Left renal pelvis (tissue), 4 donors: ENCODE results near the gene FRMPD4. TPM values are rescaled to one million over a fixed set of nuclear protein-coding genes. Genes with fewer than 3 reads are reported as not detected.

Experiments
- DNase-seq, 4 donors: peaks; one replicate each; pipeline ENCODE4 v3.0.0-alpha.2; 2013; ENCODE audit warnings: low read depth in 4 of 4, low spot score in 3 of 4
- polyA plus RNA-seq, 4 donors: library from polyadenylated mRNA; unstranded; fragments of 120-200 nt; gene quantifications; one replicate each; pipeline ENCODE4 v1.2.1, GENCODE V29; 2013; ENCODE audit not compliant: insufficient read length in 4 of 4

FRMPD4 gene
- polyA plus RNA-seq, 4 donors, result 0.09 to 0.34 (median 0.15) TPM

DNA sequence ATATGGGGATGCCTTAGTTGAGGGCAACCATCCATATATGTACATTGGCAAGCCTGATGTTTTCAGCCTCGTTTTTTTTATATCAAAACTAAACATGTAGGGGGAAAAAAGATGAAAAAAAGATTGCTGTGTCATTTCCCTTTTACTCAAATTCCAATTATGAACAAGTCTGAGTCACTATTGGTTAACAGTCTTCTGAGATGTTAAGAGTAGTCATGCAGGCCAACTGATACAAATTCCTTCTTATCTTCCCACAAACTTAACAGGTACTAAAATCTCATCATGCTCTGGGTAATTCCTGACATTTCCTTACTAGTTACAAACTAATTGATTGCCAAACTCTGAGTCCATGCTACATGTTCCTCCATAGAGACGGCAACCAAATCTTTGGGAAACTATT, 222.1 kb downstream of the FRMPD4 start:
- no peak for DNase-seq

DNA sequence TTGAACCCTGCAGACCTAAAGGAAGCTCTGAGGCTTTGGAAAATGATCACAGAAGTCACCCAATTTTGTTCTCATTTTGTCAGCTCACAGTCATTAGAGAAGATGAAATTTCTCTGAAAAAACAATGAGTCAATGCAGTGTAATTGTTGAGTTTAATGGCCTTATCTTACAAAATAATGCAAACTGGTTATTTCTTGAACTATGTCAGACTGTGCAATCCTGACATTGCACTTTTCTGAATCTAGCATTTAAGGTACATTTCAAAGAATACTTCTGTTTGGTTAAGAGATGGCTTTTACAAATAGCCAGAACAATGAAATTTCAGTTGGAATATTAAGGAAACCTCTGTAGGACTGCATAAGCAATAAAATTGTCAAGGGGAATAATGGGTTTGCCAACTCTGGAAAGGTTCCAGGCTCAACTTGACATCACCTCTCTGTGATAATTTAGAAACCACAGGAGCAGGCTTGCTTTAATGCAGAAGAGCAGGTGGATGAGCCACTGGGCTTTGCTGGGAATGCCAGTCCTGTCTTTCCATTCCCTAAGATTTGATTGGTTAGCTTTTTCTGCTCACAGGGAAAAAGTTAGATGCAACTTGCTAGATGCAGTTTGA, 222.8 kb downstream of the FRMPD4 start:
- DNase-seq, result no peak

DNA sequence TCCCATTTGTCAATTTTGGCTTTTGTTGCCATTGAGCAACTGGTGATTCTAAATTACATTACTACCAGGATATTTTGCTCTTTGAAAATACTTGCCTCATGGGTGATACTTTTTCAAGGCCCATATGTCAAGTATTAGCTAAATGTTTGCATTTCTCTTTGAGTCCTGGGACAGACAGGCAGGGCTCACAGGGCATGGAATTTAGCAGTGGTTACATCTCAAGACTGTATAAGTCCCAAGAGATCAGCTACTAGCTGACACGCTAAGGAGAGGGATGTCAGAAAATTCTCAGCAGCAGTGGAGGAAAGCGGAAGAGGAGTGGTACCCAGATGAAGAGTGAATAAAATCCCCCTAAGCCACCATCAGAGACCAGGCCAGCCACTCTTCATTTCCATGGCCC, 224.9 kb downstream of the FRMPD4 start:
- DNase-seq, result no peak

DNA sequence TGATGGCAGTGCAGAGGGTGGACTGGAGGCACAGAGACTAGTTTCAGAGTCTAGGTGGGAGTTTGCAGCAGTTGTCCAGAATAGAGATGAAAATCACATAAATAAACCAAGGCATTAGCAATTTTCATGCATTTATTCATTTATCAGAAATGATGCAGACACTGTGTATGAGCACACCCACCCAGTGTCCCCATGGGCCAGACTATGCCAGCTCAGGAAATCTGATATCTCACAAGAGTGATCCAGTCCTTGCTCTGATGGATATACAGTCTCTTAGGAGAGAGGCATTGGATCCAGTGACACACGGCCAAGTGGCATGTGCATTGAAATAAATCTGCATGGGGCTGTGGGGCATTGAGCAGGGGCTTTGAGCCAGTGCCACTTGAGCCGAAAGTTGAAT, 228.2 kb downstream of the FRMPD4 start:
- DNase-seq, result no peak

DNA sequence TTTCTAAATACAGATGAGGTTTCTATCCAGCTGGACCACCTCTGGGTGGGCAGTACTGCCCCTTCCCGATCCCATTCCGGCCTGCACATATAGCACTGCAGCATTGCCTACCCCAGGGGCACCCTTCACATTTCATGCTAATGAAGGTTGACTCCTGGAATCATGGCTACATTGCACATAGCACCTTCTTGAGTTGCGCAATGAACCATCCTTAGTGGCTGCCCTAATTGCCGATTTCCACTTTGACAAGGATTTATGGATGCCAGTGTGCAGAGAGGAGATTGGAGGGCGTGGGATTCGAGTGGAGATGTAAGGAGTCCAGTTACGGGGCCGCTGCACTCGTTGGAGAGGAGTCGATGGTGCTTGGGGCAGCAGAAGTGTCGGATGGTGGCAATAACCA, 229.0 kb downstream of the FRMPD4 start:
- DNase-seq, result no peak

DNA sequence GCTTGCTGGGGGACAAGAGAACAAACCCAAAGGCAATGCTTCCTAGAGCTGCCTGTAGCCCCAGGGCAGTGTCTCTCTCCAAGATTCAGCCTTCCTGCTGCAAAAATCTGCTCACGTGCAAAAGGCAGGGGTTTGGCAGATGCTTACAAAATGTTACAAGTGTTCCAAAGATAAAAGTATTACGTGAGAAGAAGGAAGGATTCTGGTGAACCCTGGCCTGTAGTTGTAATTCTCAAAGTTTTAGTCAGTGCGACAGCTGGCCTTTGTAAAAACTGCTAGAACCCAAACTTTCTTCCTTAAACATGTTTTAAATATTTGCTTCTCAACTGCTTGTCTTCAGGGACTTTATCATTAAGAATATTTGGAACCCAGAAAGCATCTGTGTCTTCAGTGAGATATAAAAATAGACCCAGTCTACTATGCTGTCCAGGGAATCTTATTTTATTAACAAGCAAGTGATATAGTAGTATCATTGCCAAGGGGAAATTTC, 232.3 kb downstream of the FRMPD4 start:
- DNase-seq, result no peak

DNA sequence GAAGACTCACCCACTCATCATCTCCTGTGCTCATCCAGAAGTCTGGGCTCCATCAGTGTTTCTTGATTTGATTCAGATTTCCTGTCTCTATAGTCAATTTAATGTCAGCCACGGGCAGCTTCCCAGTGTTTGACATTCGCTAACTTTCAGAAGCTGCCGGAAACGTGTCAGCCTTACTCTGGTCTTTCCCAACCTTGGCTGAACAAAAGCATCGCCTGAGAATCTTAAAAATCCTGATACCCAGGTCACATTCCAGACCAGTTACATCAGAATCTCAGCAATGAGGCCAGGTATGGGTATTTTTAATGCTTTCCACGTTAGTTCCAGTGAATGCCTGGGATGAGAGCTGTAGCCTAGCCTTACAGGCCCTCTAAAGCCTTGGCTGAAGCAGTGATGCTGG, 233.8 kb downstream of the FRMPD4 start:
- DNase-seq, result no peak

DNA sequence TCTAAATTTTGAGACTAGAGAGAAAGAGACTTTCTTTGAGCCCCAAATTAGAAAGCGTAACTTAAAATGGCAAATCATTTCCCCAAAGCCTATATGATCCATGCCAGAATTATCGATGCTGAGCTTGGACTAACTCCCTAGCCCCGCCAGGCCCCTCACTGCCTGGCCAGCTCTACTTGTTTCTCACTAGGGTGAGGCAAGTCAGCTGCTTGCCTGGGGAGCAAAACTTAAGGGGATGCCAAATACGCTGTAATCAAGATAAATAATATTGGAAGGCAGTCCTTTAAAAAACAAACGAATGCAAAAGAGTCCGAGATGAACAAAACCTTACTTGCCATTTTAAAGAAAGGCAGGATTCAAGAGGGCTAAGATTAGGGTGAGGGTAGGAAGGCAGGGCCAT, 236.0 kb downstream of the FRMPD4 start:
- no peak for DNase-seq

DNA sequence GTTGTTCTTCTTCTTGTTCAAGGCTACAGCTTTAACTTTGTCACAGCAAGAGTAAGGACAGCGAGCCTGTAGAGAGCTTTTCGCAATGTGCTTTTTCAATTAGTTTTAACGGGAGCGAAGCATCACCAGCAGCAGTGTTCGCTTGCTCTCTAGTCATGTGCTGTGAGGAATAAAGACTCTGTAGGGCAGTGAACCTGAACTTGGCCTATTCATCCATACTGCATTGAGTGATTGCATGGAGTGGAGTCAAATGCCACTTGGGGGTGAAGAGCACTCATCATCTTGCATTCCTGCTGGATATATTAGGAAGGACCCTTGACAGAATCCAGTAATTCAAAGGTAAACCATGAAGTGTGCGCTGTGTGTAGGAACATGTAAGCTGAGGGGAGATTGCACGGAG, 240.0 kb downstream of the FRMPD4 start:
- DNase-seq, result no peak

DNA sequence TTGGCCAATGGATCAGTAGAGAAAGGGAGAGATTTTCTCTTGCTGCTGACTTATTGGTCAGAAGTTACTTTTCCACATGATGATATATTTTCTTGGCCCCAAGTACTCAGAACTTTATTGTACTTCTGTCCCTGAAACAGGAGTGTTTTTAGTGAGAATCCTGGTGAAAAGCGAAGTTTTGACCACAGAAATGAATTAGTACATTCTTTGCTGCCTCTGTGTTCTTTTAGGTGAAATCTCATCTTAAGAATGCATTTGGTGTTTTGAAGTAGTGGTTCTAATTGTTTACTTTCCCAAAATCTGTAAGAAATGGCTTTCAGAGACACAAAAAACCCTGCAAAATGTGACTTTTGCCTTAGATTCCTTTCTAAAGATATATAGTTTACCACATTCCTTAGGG, 240.4 kb downstream of the FRMPD4 start:
- no peak for DNase-seq

DNA sequence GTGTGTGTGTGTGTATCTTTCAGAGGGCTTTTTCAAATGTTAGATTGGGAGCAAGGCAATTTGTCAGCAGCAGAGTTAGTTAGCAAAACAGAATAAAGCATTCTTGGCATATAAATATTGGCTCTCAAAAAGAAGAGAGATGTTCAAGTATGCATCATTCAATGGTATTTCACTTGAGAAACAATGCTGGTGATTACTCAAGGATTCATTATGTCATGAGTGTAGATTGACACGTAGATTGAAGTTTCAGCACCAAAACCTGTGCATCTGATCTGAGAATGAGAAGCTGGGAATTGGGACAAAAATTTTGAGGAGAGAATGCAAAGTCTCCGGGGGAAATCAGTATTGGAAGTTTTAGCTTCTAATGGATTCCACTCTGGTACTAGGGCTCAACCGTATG, 241.4 kb downstream of the FRMPD4 start:
- no peak for DNase-seq

DNA sequence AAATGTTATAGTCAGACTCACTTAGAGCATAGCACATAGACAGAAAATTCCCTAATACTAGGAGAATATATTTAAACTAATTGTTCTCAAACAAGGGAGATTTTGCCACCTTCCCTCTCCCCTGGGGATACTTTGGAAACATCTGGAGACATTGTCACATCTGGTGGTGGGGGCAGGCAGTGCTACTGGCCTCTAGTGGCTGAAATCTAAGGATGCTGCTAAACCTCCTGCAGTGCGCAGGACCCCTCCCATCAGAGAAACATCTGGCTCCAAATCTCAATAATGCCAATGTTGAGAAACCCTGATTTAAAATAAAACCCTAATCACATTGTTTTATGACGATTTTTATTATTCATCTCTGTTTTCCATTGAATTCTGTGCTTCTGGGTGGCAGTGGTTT, 244.9 kb downstream of the FRMPD4 start:
- no peak for DNase-seq

DNA sequence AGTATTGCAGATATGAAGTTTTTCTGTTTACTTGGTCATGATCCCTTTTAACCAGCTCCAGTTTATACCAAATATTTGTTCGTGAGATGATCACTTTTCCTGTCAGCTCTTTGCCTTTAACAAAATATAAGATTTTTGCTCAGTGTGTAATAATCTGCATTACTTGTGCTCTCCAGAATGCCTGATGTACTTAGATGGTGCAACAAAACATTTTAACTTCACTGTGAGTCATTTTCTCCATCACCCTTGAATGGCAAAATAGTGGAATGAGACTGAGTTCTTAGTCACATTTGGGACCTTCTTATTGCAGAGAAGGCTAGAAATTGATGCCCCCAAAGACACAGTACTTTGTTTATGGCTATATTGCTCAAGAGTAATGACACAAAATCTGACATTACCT, 252.0 kb downstream of the FRMPD4 start:
- no peak for DNase-seq

DNA sequence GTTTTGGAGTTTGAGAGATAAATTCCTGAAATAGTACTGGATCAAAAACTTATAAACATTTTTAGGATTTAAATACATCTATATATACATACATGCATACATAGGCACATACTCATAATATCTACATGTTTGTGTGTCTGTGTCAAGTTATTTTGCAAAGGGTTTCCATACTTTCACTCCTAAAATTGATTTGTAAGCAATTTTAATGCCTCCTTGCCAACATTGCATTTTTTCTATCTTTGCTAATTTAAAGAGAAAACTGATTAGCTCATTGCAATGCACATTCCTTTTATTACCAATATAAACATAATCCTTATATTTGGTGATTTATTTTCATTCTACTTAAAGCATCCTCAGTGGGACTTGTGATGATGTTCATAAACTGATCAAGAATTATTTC, 258.3 kb downstream of the FRMPD4 start:
- no peak for DNase-seq

DNA sequence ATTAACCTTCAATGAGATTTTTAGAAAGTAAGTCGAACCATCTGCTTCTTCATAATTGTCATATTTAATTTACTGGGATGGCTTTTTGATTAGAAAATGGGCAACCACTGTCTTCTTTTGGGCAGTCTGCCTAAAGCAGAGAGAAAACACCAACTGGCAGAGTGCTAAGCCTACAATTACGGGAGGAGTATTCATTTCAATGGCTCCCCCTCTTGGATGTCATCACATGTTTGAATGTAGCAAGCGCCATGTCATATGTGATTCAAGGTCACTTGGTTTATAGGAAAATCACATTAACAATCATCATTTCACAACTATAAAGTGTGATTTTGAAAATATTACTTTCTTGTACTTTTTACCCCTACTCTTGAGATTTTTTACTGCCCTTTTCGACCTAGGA, 261.9 kb downstream of the FRMPD4 start:
- no peak for DNase-seq

DNA sequence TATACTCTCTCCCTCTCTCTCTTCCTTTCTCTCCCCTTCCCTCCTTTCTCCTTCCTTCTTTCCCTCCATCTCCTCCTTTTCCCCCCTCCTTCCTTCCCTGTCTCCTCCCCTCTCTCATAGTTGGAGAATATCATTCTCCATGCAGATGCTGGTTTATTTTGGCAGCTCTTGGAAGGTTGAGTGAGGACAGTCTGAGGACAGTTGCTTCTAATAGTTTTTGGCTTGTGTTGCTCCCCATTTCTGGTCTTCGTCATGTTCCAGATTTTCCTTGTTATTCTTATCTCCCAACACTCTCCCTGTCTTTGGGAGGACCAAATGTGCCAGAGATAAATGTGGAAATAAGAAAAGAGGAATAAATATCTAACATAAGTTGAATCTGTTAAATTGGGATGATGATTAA, 263.0 kb downstream of the FRMPD4 start:
- no peak for DNase-seq

DNA sequence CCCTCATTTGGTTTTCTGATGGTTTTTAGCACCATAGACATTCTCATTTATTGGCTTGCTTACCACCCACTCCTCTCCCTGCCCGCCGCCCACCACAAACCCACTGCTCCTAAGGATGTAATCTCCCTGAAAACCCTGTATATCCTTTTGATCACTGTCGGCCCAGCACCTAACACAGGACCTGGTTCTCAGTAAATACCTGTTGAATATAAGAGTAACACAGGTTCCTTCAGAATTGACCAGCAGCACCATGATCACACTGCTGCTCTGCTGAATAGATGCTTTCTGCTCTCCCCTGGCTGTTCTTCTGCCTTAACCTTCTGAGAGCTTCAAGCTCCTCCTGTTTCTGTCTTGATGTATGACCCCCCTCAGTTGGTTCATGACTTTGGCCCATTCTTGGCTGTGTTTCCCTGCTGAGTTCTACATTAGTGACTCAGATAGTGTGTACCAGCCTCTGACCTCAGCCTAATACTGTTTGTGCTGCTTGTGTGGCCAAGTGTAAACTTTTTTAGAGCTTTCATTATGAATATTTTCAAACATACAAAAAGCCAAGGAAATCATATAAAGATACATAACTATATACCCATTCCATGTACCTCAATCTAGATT, 265.3 kb downstream of the FRMPD4 start:
- DNase-seq, result no peak

DNA sequence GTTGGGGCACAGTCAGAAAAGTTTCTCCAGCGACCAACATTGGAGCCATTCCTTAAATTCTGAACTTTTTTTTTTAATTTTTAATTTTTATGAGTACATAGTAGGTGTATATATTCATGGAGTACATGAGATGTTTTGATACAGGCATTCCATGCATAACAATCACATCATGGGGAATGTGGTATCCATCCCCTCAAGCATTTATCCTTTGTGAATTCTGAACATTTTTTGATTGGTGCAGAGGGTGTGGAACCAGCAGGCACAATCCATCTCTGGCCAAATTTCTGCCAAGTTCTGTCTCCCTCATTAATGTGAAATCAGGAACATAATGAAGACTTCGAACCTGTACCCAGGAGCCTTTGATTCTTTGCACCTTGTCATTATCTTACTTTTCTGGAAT, 267.0 kb downstream of the FRMPD4 start:
- no peak for DNase-seq

DNA sequence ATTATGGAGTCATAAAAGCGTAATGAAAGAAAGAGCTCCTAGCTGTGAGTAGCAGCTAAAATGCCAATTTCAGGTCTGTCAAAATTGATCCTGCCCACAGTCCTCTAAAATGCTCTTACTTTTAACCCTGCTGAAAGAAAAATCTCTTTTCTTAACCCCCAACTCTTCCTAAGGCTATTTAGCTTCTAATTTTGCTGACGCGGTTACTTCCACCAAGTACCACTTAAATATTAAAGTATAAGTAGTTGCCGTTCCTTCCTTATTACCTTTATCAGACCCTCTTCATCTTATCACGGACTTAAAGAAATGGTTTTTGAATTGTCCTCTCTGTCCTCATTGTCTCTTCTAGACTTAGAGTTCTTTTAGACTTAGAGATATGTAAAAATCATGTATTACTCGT, 272.2 kb downstream of the FRMPD4 start:
- DNase-seq, result no peak

DNA sequence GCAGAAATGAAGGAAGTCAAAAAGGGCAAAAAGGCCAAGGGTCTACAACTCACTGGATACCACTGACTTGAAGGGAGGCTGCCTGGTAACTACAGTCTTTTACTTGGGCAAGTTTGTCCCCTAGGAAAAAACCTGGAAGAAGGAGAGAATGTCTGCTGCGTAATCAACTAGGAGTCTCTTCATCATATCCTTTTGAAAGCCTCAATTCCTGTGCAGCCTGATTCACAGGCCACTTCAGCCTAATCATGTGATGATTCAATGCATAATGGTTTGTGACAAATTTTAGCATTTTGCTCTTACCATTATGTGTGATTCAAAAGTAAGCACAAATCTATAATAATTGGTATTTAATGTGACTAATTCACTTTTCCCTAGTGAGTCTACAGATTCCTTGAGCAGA, 273.6 kb downstream of the FRMPD4 start:
- DNase-seq, result no peak

DNA sequence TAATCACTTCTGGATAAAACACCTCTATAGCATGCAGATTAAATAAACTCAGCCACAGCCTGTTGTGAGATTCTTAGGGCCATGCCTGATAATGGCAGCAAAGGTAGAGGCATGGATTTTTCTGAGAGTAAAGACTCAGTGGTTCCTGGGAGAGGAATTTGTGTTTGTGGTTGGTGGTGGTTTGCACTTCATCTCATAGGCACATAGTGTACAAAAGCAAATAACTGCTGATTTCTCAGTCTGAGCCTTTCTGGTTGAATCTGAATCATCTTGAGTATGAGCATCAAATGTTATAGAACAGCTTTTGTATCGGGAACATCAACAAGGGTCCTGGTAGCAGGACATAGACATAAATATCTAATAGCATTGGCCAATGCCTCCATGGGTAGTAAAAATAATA, 274.3 kb downstream of the FRMPD4 start:
- no peak for DNase-seq

DNA sequence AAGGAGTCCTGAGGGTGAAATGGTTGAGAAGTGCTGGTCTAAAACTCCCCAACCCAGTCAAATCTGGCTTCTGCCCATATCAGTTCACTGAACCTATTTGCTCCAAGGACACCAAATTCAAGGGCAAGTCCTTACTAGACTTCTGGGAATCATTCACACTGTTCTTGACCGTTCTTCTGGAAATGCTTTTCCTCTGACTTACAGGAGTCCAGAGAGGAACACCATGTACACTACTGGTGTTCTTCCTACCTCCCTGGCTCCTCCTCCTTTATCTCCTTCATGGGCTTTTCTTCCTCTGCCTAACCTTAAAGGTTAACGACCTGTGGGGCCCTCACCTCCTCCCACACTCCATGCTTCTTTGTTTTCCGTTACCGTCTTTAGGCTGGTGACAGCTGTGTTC, 281.3 kb downstream of the FRMPD4 start:
- no peak for DNase-seq

DNA sequence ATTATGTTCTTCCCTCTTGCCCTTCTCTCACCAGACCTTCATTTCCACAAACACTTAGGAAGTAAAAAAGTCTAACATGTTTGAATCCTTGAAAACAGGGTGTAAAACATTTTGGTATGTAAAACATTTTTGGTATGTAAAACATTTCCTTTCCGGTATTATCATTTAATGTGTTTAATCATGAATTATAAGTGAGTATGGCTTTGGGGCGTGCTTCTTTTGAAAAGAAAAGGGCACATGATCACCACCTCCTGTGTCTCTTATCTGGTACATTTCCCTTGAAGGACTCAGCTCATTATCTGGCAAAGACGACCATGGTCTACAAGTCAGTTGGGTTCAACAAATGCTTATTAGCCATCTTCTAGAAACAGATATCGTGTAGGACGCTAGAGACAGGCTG, 283.6 kb downstream of the FRMPD4 start:
- no peak for DNase-seq
